GM21367 (cell line): ENCODE data around the gene TRMT6.

Experiments
- ATAC-seq: cut with Tn5 transposase; IDR thresholded peaks from one replicate; pipeline ENCODE4 v1.9.1; 2021; ENCODE audit not compliant: unreplicated experiment

Gene TRMT6

DNA sequence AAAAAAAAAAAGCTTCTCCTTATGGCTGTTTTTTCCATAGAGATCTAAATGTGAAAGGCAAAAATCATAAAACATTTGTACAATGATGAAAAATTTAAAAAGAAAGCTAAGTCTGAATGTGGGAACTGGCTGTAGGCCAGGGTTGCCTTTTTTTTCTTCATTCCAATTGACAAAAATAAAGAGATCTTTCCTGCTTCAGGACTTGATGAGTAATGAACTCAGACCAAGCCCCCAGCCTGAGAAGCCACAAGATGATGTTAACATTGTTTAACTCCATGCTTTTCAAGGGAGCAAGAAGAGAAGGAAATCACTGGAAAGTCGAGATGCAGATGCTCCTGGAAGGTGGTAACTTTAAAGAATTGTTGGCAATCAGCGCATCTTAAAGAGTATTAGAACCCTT, 41.4 kb downstream of the TRMT6 start:
- no peak for ATAC-seq

DNA sequence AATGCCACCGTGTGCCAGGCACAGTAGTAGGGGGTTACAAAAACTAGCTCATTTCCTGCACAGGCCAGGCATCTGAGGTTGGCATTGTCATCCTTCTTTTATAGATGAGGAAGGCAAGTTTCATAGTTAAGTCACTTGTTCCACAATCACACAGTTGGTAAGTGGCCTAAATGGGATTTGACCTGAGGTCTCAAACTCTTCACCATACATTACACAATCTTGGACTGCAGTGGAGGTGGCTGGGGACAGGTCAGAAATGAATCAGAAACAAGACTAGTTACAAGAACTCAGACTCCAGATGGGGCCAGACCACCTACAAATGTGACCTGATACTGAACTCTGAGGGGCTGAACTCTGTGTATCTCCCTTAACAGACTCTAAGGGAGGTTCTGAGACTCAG, 49.4 kb downstream of the TRMT6 start:
- ATAC-seq = no peak

- ATAC-seq = no peak
These were observed 50.9 kb downstream of the TRMT6 start for GRCh38 chr20:5899444-5899843.

GRCh38 chr20:5895626-5896025, 54.7 kb downstream of the TRMT6 start:
- no peak for ATAC-seq

- ATAC-seq = no peak
These were observed 56.7 kb downstream of the TRMT6 start for GRCh38 chr20:5893621-5894020.

DNA sequence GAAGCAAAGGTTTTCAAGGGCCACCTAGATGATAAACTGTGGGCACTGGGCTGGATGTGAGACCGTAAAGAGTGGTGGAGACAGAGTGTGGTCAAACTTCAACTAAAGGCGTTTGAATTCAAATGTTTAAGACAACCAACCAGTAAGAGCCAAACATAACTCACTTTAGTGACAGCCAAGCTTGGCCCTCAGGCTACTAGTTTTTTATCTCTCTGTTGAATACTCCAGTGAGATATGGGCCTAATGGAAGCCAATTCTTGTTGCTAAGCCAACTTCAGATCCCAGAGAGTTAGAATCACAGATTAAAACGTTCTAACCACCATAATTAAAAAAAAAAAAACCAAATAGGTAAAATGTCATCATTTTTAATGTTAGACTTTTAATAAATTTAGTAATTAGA, 57.3 kb downstream of the TRMT6 start:
- no peak for ATAC-seq

- no peak for ATAC-seq
These were observed 59.4 kb downstream of the TRMT6 start for GRCh38 chr20:5890773-5891441.

- ATAC-seq = no peak
These were observed 62.3 kb downstream of the TRMT6 start for GRCh38 chr20:5888041-5888440.

DNA sequence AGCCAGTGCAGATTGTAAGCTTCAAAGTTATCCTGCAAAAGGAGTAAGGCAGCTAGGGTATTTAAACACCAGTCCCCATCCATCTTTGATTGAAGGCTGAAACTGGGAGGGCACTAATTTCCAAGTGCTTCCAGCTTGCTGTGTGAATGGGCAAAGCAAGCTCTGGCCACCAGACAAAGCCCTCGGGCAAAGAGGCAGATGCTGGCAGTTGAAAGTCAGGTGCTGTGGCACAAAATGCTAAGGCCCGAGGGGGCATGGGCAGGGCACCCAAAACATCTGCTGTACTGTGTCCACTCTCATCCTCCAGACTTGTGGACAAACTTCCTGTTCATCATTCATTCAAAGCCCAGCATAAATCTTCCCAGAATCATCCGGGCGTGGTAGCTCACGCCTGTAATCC, 62.9 kb downstream of the TRMT6 start:
- ATAC-seq = no peak
